GM19395 (cell line): ENCODE measurements around the gene CACNA1C.

Experiments used
- ATAC-seq: cut with Tn5 transposase; IDR thresholded peaks from one replicate; pipeline ENCODE4 v1.9.1; 2021; ENCODE audit warnings: mild to moderate bottlenecking, moderate library complexity; ENCODE audit not compliant: unreplicated experiment

The CACNA1C gene

GRCh38 chr12:2268471-2269286 lies 215.9 kb downstream of the CACNA1C start:
- ATAC-seq: no peak

- ATAC-seq: no peak
These were observed 218.1 kb downstream of the CACNA1C start for GRCh38 chr12:2270846-2271245.

GRCh38 chr12:2271961-2272360 lies 219.2 kb downstream of the CACNA1C start:
- ATAC-seq: no peak

GRCh38 chr12:2273288-2273687 lies 220.5 kb downstream of the CACNA1C start:
- no peak for ATAC-seq

- ATAC-seq: no peak
These were observed 221.0 kb downstream of the CACNA1C start for GRCh38 chr12:2273751-2274150.

GRCh38 chr12:2274733-2275132 lies 221.9 kb downstream of the CACNA1C start:
- ATAC-seq: no peak

- ATAC-seq: no peak
These were observed 223.7 kb downstream of the CACNA1C start for GRCh38 chr12:2276288-2277033.

- no peak for ATAC-seq
These were observed 224.8 kb downstream of the CACNA1C start for GRCh38 chr12:2277492-2278155.

GRCh38 chr12:2281446-2281845 lies 228.7 kb downstream of the CACNA1C start:
- ATAC-seq: no peak

GRCh38 chr12:2282318-2282717 lies 229.5 kb downstream of the CACNA1C start:
- ATAC-seq: no peak

- no peak for ATAC-seq
These were observed 230.7 kb downstream of the CACNA1C start for GRCh38 chr12:2283480-2283879.

GRCh38 chr12:2283916-2284315 lies 231.1 kb downstream of the CACNA1C start:
- ATAC-seq: no peak

- no peak for ATAC-seq
These were observed 231.6 kb downstream of the CACNA1C start for GRCh38 chr12:2284321-2284813.

GRCh38 chr12:2284857-2285256 lies 232.1 kb downstream of the CACNA1C start:
- ATAC-seq: no peak

- no peak for ATAC-seq
These were observed 232.7 kb downstream of the CACNA1C start for GRCh38 chr12:2285462-2285861.

GRCh38 chr12:2286047-2286446 lies 233.3 kb downstream of the CACNA1C start:
- ATAC-seq: no peak

- ATAC-seq: no peak
These were observed 233.8 kb downstream of the CACNA1C start for GRCh38 chr12:2286461-2287131.

- ATAC-seq: no peak
These were observed 234.4 kb downstream of the CACNA1C start for GRCh38 chr12:2287151-2287550.

- no peak for ATAC-seq
These were observed 234.8 kb downstream of the CACNA1C start for GRCh38 chr12:2287589-2287988.

GRCh38 chr12:2288001-2288400 lies 235.2 kb downstream of the CACNA1C start:
- ATAC-seq: no peak

- no peak for ATAC-seq
These were observed 235.7 kb downstream of the CACNA1C start for GRCh38 chr12:2288471-2288870.
